NCI-H2081 treated with DMSO at 0.1 percent for 48 hours (cell line): ENCODE measurements around the gene REXO5.
"Not testable (repeated sequence)": the region's sequence is repeated elsewhere in the genome, so short reads cannot be mapped to it uniquely, and the experiment has no call there.

ENCODE experiments used
- DNase-seq: peaks from one replicate; lab custom pipeline; 2025; lab: John Stamatoyannopoulos, UW

REXO5 gene

GRCh38 chr16:20849589-20850390 lies 43.5 kb downstream of the REXO5 start:
- DNase-seq: no peak

GRCh38 chr16:20850981-20851380 lies 44.7 kb downstream of the REXO5 start:
- DNase-seq: no peak

- no peak for DNase-seq
Observed at GRCh38 chr16:20851601-20852000, 45.3 kb downstream of the REXO5 start.

- DNase-seq: no peak
Observed at GRCh38 chr16:20853143-20853542, 46.8 kb downstream of the REXO5 start.

- DNase-seq: no peak
Observed at GRCh38 chr16:20853981-20854620, 47.8 kb downstream of the REXO5 start.

- DNase-seq: no peak
Observed at GRCh38 chr16:20854963-20855362, 48.6 kb downstream of the REXO5 start.

GRCh38 chr16:20857281-20857680 lies 51.0 kb downstream of the REXO5 start:
- DNase-seq: no peak

GRCh38 chr16:20859229-20859628 lies 52.9 kb downstream of the REXO5 start:
- DNase-seq: no peak

- no peak for DNase-seq
Observed at GRCh38 chr16:20859699-20860098, 53.4 kb downstream of the REXO5 start.

GRCh38 chr16:20860361-20860760 lies 54.0 kb downstream of the REXO5 start:
- DNase-seq: no peak

GRCh38 chr16:20860995-20861394 lies 54.7 kb downstream of the REXO5 start:
- DNase-seq: not testable (repeated sequence)

GRCh38 chr16:20862162-20862960 lies 56.0 kb downstream of the REXO5 start:
- DNase-seq: no peak

- DNase-seq: not testable (repeated sequence)
Observed at GRCh38 chr16:20864376-20864775, 58.0 kb downstream of the REXO5 start.

GRCh38 chr16:20865420-20866131 lies 59.2 kb downstream of the REXO5 start:
- DNase-seq: no peak

GRCh38 chr16:20866145-20866772 lies 59.9 kb downstream of the REXO5 start:
- DNase-seq: no peak

GRCh38 chr16:20866801-20867200 lies 60.5 kb downstream of the REXO5 start:
- DNase-seq: no peak

GRCh38 chr16:20867585-20867984 lies 61.3 kb downstream of the REXO5 start:
- no peak for DNase-seq

- DNase-seq: no peak
Observed at GRCh38 chr16:20868890-20869289, 62.6 kb downstream of the REXO5 start.

GRCh38 chr16:20870122-20870820 lies 63.9 kb downstream of the REXO5 start:
- DNase-seq: no peak

- DNase-seq: no peak
Observed at GRCh38 chr16:20871258-20871657, 64.9 kb downstream of the REXO5 start.
